Germinal center (tissue), 1 donor: ENCODE measurements around the gene CEACAM7.
A peak's percentile ranks its signal among the peaks of the same experiment; 100 is the strongest.
"Not testable (repeated sequence)": the region's sequence is repeated elsewhere in the genome, so short reads cannot be mapped to it uniquely, and the experiment has no call there.

Source experiments
- DNase-seq: peaks from one replicate; pipeline ENCODE4 v3.0.0; 2012; ENCODE audit warnings: mixed read lengths, low spot score

CEACAM7 gene

GRCh38 chr19:41688098-41688497 lies at the start of gene CEACAM7:
CEACAM7 (minus strand) TSS chr19:41688270; CDS start chr19:41688165, 105 bp downstream.
- DNase-seq, result no peak

GRCh38 chr19:41735071-41735600 lies 47.1 kb upstream of the CEACAM7 start:
- DNase-seq, result no peak

- no peak for DNase-seq
Observed at GRCh38 chr19:41734585-41734984, 46.5 kb upstream of the CEACAM7 start.

- DNase-seq, result no peak
Observed at GRCh38 chr19:41734156-41734555, 46.1 kb upstream of the CEACAM7 start.

GRCh38 chr19:41726493-41726892 lies 38.4 kb upstream of the CEACAM7 start:
- no peak for DNase-seq

GRCh38 chr19:41720103-41720502 lies 32.0 kb upstream of the CEACAM7 start:
- DNase-seq, result no peak

- DNase-seq, result no peak
Observed at GRCh38 chr19:41718761-41719160, 30.7 kb upstream of the CEACAM7 start.

- no peak for DNase-seq
Observed at GRCh38 chr19:41714598-41714997, 26.5 kb upstream of the CEACAM7 start.

GRCh38 chr19:41711376-41712261 lies 23.5 kb upstream of the CEACAM7 start:
- no peak for DNase-seq

GRCh38 chr19:41709951-41710645 lies 22.0 kb upstream of the CEACAM7 start:
- DNase-seq, result no peak

GRCh38 chr19:41709516-41709915 lies 21.4 kb upstream of the CEACAM7 start:
- not testable (repeated sequence) for DNase-seq

- no peak for DNase-seq
Observed at GRCh38 chr19:41708481-41708880, 20.4 kb upstream of the CEACAM7 start, which contains the start of gene CEACAM5. CEACAM5 (plus strand) TSS chr19:41708626; CDS start chr19:41708732, 106 bp downstream.

GRCh38 chr19:41707871-41708371 lies 19.9 kb upstream of the CEACAM7 start:
- no peak for DNase-seq

- DNase-seq, result no peak
Observed at GRCh38 chr19:41707502-41707812, 19.4 kb upstream of the CEACAM7 start.

GRCh38 chr19:41706741-41707501 lies 18.9 kb upstream of the CEACAM7 start:
- peak; percentile 88 for DNase-seq

GRCh38 chr19:41705393-41706174 lies 17.5 kb upstream of the CEACAM7 start:
- no peak for DNase-seq

- no peak for DNase-seq
Observed at GRCh38 chr19:41703602-41704293, 15.7 kb upstream of the CEACAM7 start.

- DNase-seq, result no peak
Observed at GRCh38 chr19:41702171-41702651, 14.1 kb upstream of the CEACAM7 start.

GRCh38 chr19:41701401-41702075 lies 13.5 kb upstream of the CEACAM7 start:
- no peak for DNase-seq
